ENCODE data around the gene DCX.
"Not testable (repeated sequence)": the region's sequence is repeated elsewhere in the genome, so short reads cannot be mapped to it uniquely, and the experiment has no call there.

The DCX gene

GRCh38 chrX:111365770-111366325, 46.1 kb downstream of the DCX start:
- DNase-seq (ENCODE audit: low spot score), result no peak

GRCh38 chrX:111363741-111364140, 48.3 kb downstream of the DCX start:
- DNase-seq (ENCODE audit: low spot score), result no peak

- no peak for DNase-seq (ENCODE audit: low spot score)
These were observed 50.2 kb downstream of the DCX start for GRCh38 chrX:111361751-111362150.

GRCh38 chrX:111360839-111361238, 51.2 kb downstream of the DCX start:
- no peak for DNase-seq (ENCODE audit: low spot score)

- DNase-seq (ENCODE audit: low spot score), result no peak
These were observed 56.4 kb downstream of the DCX start for GRCh38 chrX:111355523-111356115.

- DNase-seq (ENCODE audit: low spot score), result no peak
These were observed 57.5 kb downstream of the DCX start for GRCh38 chrX:111354496-111354895.

- no peak for DNase-seq (ENCODE audit: low spot score)
These were observed 58.2 kb downstream of the DCX start for GRCh38 chrX:111353793-111354192.

- no peak for DNase-seq (ENCODE audit: low spot score)
These were observed 59.6 kb downstream of the DCX start for GRCh38 chrX:111352424-111352823.

GRCh38 chrX:111349934-111350333, 62.1 kb downstream of the DCX start:
- no peak for DNase-seq (ENCODE audit: low spot score)

- no peak for DNase-seq (ENCODE audit: low spot score)
These were observed 62.9 kb downstream of the DCX start for GRCh38 chrX:111349101-111349500.

- DNase-seq (ENCODE audit: low spot score), result no peak
These were observed 63.6 kb downstream of the DCX start for GRCh38 chrX:111348429-111348828.

- DNase-seq (ENCODE audit: low spot score), result not testable (repeated sequence)
These were observed 65.8 kb downstream of the DCX start for GRCh38 chrX:111346150-111346549.

- no peak for DNase-seq (ENCODE audit: low spot score)
These were observed 71.9 kb downstream of the DCX start for GRCh38 chrX:111340054-111340453.

GRCh38 chrX:111339212-111339611, 72.8 kb downstream of the DCX start:
- DNase-seq (ENCODE audit: low spot score), result no peak

GRCh38 chrX:111338095-111338698, 73.8 kb downstream of the DCX start:
- DNase-seq (ENCODE audit: low spot score), result no peak

GRCh38 chrX:111337067-111337637, 74.8 kb downstream of the DCX start:
- DNase-seq (ENCODE audit: low spot score), result no peak

- no peak for DNase-seq (ENCODE audit: low spot score)
These were observed 75.9 kb downstream of the DCX start for GRCh38 chrX:111336141-111336540.

- DNase-seq (ENCODE audit: low spot score), result no peak
These were observed 82.6 kb downstream of the DCX start for GRCh38 chrX:111329370-111329769.

GRCh38 chrX:111328858-111329257, 83.1 kb downstream of the DCX start:
- no peak for DNase-seq (ENCODE audit: low spot score)

- DNase-seq (ENCODE audit: low spot score), result no peak
These were observed 89.6 kb downstream of the DCX start for GRCh38 chrX:111322231-111322855.

- DNase-seq (ENCODE audit: low spot score), result no peak
These were observed 92.5 kb downstream of the DCX start for GRCh38 chrX:111319451-111319850.

- DNase-seq (ENCODE audit: low spot score), result no peak
These were observed 93.1 kb downstream of the DCX start for GRCh38 chrX:111318901-111319300.

GRCh38 chrX:111309083-111309482, 102.9 kb downstream of the DCX start:
- DNase-seq (ENCODE audit: low spot score), result no peak

Measured in CD4-positive, alpha-beta T cell treated with Interleukin-15 for 4 hours (primary cell).